Natural killer cell (primary cell): ENCODE results near the gene RPRD1B. TPM values are rescaled to one million over a fixed set of nuclear protein-coding genes. Genes with fewer than 3 reads are reported as not detected.
A peak's percentile ranks its signal among the peaks of the same experiment; 100 is the strongest.

Experiments
- ATAC-seq, 3 donors: fragments of 150-1000 bp in 2 of 3; fragments of 200-7000 bp in 1 of 3; cut with Tn5 transposase; 1 replicate in 1 of 3; 2 replicates in 2 of 3; pipeline ENCODE4 v1.10.0; 2021; ENCODE audit warnings: mild to moderate bottlenecking in 2 of 3, moderate library complexity in 2 of 3
- DNase-seq, 2 donors: peaks; one replicate each; pipeline versions ENCODE4 v3.0.0 to v3.0.0-alpha.2; 2013 to 2021; ENCODE audit warnings: mixed read lengths in 1 of 2
- H3K27ac ChIP-seq: one replicate; pipeline ENCODE4 v1.5.1; 2013; ENCODE audit warnings: mild to moderate bottlenecking, low read length
- H3K27me3 ChIP-seq: one replicate; pipeline ENCODE4 v1.6.1; 2013; ENCODE audit warnings: low read length; ENCODE audit not compliant: control insufficient read depth, insufficient read depth
- H3K36me3 ChIP-seq: one replicate; pipeline ENCODE4 v1.6.1; 2013; ENCODE audit warnings: low read length; ENCODE audit not compliant: control insufficient read depth, insufficient read depth
- H3K4me1 ChIP-seq: one replicate; pipeline ENCODE4 v1.6.1; 2013; ENCODE audit warnings: low read length; ENCODE audit not compliant: control insufficient read depth, insufficient read depth
- H3K4me3 ChIP-seq: one replicate; pipeline ENCODE4 v1.5.1; 2013; ENCODE audit warnings: low read length
- H3K9me3 ChIP-seq: one replicate; pipeline ENCODE4 v1.6.1; 2013; ENCODE audit warnings: low read length; ENCODE audit not compliant: control insufficient read depth, insufficient read depth
- H3K27ac Mint-ChIP-seq, 2 donors: one replicate each; pipeline ENCODE4 v1.8.0; 2022; ENCODE audit warnings: mild to moderate bottlenecking in 2 of 2, mixed read lengths in 2 of 2, moderate library complexity in 1 of 2
- H3K27me3 Mint-ChIP-seq, 2 donors: one replicate each; pipeline ENCODE4 v1.8.0; 2022; ENCODE audit warnings: low read depth in 2 of 2, mixed read lengths in 2 of 2
- H3K36me3 Mint-ChIP-seq: one replicate; pipeline ENCODE4 v1.8.0; 2022; ENCODE audit warnings: mixed read lengths
- H3K4me1 Mint-ChIP-seq, 2 donors: one replicate each; pipeline ENCODE4 v1.8.0; 2022; ENCODE audit warnings: mixed read lengths in 2 of 2
- H3K4me3 Mint-ChIP-seq: one replicate; pipeline ENCODE4 v1.8.0; 2022; ENCODE audit warnings: mild to moderate bottlenecking, moderate library complexity, mixed read lengths
- H3K9me3 Mint-ChIP-seq, 2 donors: one replicate each; pipeline ENCODE4 v1.8.0; 2022; ENCODE audit warnings: mixed read lengths in 2 of 2
- WGBS: methylation state at CpG from one replicate; pipeline ENCODE4 v1.1.7; 2013; ENCODE audit warnings: missing lambda C conversion rate; ENCODE audit not compliant: insufficient coverage; 5-methylcytosine and 5-hydroxymethylcytosine counted together
- intact Hi-C: fragments of 100-400 bp; cut with micrococcal nuclease; formaldehyde crosslinking; loops from one replicate; pipeline ENCODE4 v1.14.2; 2022
- total RNA-seq, 4 donors: library from RNA; stranded (reverse); fragments of 120-200 nt in 1 of 4; gene quantifications; one replicate each; pipeline versions ENCODE4 v1.2.3 to v1.2.4, GENCODE V29; 2013 to 2022
- TF ChIP-seq, protein P1 (sequence below): fragments of 200-600 bp; IDR thresholded peaks from one replicate; pipeline ENCODE4 v1.8.0; 2022; ENCODE audit warnings: antibody characterized with exemption

RPRD1B gene
- total RNA-seq, 3 donors from 2014 or later (not counting 1 experiment from before 2014, with no cell fraction given), result 75.8 to 87.3 (median 77.6) TPM

DNA sequence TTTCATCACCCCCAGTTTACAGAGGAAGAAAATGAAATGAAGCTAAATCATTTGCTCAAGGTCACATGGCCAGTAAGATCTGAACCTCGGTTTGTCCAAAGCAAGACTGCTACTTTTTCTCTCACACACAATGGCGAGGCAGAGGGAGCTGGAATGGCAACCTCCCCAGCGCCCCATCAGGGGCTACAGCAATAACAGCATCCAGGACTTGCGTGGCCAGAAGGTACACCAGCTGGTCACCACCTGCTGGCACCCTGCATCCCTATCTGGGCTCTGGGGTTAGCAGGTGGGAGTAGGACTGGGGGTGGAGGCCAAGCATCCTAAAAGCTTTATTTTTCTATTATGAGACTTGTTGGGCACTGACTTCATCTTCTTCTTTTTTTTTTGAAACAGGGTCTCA, 41.6 kb upstream of the RPRD1B start:
- no peak for DNase-seq
- Histone ChIP-seq H3K4me1 (peaks cover 32% of the 10 kb centered on the region), H3K27ac (no peak overlapping the region), H3K4me3 (no peak overlapping the region), H3K27me3 (no peaks in the 10 kb centered on the region), H3K9me3 (no peaks in the 10 kb centered on the region), H3K36me3 (peaks cover 30% of the 10 kb centered on the region)
- ATAC-seq, result no peak
- no peak overlapping the region for H3K4me3 Mint-ChIP-seq
- no peaks in the 10 kb centered on the region for H3K9me3 Mint-ChIP-seq
- intact Hi-C loops, result loop anchor here (1.0 to 5.0 kb wide), 5 partner anchors 75 to 465 kb away; partner anchors contain the start of gene BLCAP
- H3K27ac Mint-ChIP-seq, result peak overlapping the region; percentile 92 to 98
- WGBS, result 97% methylated on average over 4 of the region's 4 CpGs
- peaks cover 4% of the 10 kb centered on the region for H3K36me3 Mint-ChIP-seq
- peaks cover 26 to 31% of the 10 kb centered on the region in 2 donors for H3K4me1 Mint-ChIP-seq
- no peaks in the 10 kb centered on the region for H3K27me3 Mint-ChIP-seq
- TF ChIP-seq, protein P1, sequence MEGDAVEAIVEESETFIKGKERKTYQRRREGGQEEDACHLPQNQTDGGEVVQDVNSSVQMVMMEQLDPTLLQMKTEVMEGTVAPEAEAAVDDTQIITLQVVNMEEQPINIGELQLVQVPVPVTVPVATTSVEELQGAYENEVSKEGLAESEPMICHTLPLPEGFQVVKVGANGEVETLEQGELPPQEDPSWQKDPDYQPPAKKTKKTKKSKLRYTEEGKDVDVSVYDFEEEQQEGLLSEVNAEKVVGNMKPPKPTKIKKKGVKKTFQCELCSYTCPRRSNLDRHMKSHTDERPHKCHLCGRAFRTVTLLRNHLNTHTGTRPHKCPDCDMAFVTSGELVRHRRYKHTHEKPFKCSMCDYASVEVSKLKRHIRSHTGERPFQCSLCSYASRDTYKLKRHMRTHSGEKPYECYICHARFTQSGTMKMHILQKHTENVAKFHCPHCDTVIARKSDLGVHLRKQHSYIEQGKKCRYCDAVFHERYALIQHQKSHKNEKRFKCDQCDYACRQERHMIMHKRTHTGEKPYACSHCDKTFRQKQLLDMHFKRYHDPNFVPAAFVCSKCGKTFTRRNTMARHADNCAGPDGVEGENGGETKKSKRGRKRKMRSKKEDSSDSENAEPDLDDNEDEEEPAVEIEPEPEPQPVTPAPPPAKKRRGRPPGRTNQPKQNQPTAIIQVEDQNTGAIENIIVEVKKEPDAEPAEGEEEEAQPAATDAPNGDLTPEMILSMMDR, result no peak

DNA sequence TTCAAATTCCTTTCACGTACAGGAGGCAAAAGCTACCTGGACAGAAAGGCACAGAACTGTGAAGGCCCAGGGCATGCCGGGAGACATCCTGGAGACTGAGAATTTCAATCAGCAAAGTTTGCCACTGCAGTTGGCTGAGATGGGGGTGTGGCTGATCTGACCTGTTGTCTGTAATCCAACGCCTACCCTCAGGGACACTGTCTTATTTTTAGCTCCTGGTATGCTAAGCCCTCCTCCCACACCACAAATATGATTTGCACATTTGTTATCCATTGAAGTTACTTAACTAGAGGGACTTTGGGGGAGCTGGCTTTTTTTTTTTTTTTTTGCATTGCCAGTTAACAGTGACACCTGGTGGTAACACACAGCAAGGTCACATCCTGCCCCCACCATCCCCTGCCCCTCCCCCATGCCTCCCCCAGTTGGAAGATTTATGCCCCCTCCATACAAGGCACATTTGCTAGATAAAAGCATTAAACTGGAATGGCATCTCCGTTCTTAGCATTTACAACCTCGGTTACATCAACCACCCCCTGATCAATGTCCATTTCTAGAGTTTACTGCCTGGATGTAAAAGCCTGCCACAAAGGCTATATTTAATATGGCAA, 40.6 kb upstream of the RPRD1B start:
- no peaks in the 10 kb centered on the region for H3K27me3 Mint-ChIP-seq
- H3K4me1 ChIP-seq, result peaks cover 32% of the 10 kb centered on the region
- no peak overlapping the region for H3K27ac ChIP-seq
- 72% methylated on average over 4 of the region's 5 CpGs for WGBS
- no peak overlapping the region for H3K4me3 ChIP-seq
- no peaks in the 10 kb centered on the region for H3K9me3 ChIP-seq
- intact Hi-C loops, result loop anchor here (1.0 to 5.0 kb wide), 4 partner anchors 76 to 429 kb away; no protein-coding TSS in a partner anchor
- H3K36me3 Mint-ChIP-seq, result peaks cover 13% of the 10 kb centered on the region
- peaks cover 39% of the 10 kb centered on the region for H3K36me3 ChIP-seq
- H3K4me1 Mint-ChIP-seq, result peaks cover 26 to 31% of the 10 kb centered on the region in 2 donors
- peak in 2 of 3 donors; percentile 35 to 43 for ATAC-seq
- no peak overlapping the region for H3K4me3 Mint-ChIP-seq
- H3K27ac Mint-ChIP-seq, result peak overlapping the region in 1 of 2 donors; percentile 92
- DNase-seq, result peak in 1 of 2 donors; percentile 55
- H3K27me3 ChIP-seq, result no peaks in the 10 kb centered on the region
- H3K9me3 Mint-ChIP-seq, result no peaks in the 10 kb centered on the region
- TF ChIP-seq, protein P1, result peak; percentile 65

DNA sequence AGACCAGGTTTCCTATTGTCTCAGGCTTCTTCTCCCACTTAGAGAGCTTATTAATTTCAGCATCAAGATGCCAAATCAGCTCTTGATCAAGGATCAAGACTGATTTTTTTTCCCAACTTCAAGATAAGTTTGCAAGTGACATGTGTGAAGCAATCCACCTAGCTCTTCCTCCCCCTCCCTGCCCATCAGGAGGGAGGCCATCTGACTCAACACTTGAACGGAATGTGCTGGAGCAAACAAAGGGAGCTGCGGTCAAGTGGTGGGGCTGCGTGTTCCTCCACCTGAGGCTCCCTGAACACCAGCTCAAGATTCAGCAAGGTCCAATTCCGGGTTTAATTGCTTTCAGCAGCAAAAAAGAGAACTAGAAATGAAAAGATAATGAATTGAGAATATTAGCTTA, 39.0 kb upstream of the RPRD1B start:
- H3K4me1 Mint-ChIP-seq, result peaks cover 23% of the 10 kb centered on the region in 2 donors
- DNase-seq (no peak), ATAC-seq (no peak)
- no peaks in the 10 kb centered on the region for H3K27me3 Mint-ChIP-seq
- no peak overlapping the region for H3K27ac ChIP-seq
- H3K9me3 ChIP-seq, result no peaks in the 10 kb centered on the region
- peaks cover 52% of the 10 kb centered on the region for H3K36me3 ChIP-seq
- H3K4me3 ChIP-seq, result no peak overlapping the region
- 92% methylated on average over 4 of the region's 4 CpGs for WGBS
- TF ChIP-seq, protein P1, result no peak
- H3K4me3 Mint-ChIP-seq, result no peak overlapping the region
- peaks cover 28% of the 10 kb centered on the region for H3K4me1 ChIP-seq
- H3K36me3 Mint-ChIP-seq, result peaks cover 26% of the 10 kb centered on the region
- no peaks in the 10 kb centered on the region for H3K27me3 ChIP-seq
- peak overlapping the region in 1 of 2 donors; percentile 29 for H3K27ac Mint-ChIP-seq
- no peaks in the 10 kb centered on the region for H3K9me3 Mint-ChIP-seq
- intact Hi-C loops, result loop anchor here (5.0 kb wide), 2 partner anchors 77 to 342 kb away; no protein-coding TSS in a partner anchor
